Measurements from ENCODE around the gene RASD2. TPM values are rescaled to one million over a fixed set of nuclear protein-coding genes. Genes with fewer than 3 reads are reported as not detected.
A peak's percentile ranks its signal among the peaks of the same experiment; 100 is the strongest.
"Not testable (repeated sequence)": the region's sequence is repeated elsewhere in the genome, so short reads cannot be mapped to it uniquely, and the experiment has no call there.

RASD2 gene, protein sequence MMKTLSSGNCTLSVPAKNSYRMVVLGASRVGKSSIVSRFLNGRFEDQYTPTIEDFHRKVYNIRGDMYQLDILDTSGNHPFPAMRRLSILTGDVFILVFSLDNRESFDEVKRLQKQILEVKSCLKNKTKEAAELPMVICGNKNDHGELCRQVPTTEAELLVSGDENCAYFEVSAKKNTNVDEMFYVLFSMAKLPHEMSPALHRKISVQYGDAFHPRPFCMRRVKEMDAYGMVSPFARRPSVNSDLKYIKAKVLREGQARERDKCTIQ
- 3.6 TPM for total RNA-seq
- long read RNA-seq, partial matches to known transcripts = 2 of 6 reads
- long read RNA-seq, other reads (novel, unspliced or antisense) = 2 of 6 reads

DNA sequence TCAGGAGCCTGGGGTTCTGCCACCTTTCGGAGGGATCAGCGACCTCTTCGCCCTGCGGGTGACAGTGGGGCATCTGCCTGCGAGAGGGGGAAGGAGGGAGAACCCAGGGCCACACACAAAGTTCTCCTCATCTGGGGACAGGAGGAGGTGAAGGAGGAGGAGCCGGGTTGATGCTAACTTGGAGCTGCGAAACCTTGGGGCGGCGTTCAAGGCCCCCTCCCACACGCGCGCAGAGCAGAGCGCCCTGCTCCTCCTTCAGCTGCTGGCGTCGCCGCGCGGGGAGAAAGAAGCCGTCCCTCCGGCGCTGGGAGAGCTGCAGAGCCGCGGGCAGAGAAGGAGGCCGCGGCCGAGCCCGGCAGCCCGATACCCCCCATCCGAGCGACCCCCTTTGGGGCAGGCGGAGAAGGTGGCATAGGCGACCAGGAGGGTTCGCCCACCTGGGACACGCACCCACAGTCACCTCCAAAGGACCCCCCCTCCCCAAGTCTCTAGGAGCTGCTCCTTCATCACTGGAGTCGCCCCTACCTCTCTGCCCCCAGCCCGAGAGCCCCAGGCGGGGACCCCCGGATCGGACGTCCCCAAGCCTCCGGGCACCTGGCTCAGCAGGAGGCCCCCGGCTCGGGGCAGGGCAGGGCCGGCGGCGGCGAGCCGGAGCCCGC lies at the start of gene RASD2:
Gene RASD2 (plus strand): TSS at position 237 of the 659 bp plus-strand sequence. CDS start 5,979 bp downstream, outside the sequence.
- Histone ChIP-seq H3K27me3 (ENCODE audit: low read depth) (peaks cover 30% of the 10 kb centered on the region), H3K36me3 (no peaks in the 10 kb centered on the region), H3K9me3 (no peaks in the 10 kb centered on the region), H3K4me3 (peak within 1 kb of the TSS; percentile 62), H3K4me1 (peaks cover 27% of the 10 kb centered on the region), H3K27ac (peak within 1 kb of the TSS; percentile 46)
- intact Hi-C loops (cut with DNase I) = no loop called here
- TF ChIP-seq CTCF (IDR thresholded peaks at IDR 0.05) = no peak
- DNase-seq (no peak), ATAC-seq (peak; percentile 21 to 40)

DNA sequence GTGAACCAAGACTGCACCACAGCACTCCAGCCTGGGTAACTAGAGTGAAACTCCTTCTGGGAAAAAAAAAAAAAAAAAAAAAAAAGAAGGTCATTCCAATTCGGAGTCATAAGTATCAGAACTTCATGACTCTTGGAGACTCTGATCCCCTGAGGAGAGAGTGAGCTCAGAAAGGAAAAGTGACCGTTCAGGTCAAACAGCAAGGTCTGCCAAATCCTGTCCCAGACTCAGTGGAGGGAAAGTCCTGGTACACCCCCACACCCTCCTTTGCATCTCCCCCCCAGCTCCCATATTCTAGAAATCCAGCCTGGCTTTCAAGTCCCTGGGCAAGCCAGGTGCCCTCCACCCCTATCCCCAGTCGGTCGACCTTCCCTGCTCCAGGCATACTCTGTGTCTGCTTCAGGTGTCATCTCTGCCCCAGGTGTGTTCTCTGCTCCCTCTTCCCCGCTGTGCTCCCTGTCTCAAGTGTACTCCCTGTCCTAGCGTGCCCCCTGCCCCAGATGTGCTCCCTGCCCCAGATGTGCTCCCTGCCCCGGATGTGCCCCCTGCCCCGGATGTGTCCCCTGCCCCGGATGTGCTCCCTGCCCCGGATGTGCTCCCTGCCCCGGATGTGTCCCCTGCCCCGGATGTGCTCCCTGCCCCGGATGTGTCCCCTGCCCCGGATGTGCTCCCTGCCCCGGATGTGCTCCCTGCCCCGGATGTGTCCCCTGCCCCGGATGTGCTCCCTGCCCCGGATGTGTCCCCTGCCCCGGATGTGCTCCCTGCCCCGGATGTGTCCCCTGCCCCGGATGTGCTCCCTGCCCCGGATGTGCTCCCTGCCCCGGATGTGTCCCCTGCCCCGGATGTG lies 49.3 kb upstream of the RASD2 start:
- H3K36me3 ChIP-seq; H3K27ac ChIP-seq; H3K9me3 ChIP-seq; H3K27me3 ChIP-seq (ENCODE audit: low read depth); intact Hi-C loops (cut with DNase I); DNase-seq; ATAC-seq; H3K4me3 ChIP-seq; H3K4me1 ChIP-seq: not testable (repeated sequence)

DNA sequence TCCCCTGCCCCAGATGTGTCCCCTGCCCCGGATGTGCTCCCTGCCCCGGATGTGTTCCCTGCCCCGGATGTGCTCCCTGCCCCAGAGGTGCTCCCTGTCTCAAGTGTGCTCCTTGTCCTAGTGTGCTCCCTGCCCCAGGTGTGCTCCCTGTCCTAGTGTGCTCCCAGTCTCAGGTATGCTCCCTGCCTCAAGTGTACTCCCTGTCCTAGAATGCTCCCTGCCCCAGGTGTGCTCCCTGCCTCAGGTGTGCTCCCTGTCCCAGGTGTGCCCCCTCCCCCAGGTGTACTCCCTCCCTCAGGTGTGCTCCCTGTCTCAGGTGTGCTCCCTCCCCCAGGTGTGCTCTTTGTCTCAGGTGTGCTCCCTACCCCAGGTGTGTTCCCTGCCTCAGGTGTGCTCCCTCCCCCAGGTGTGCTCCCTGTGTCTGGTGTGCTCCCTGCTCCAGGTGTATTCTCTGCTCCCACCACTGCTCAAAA lies 48.7 kb upstream of the RASD2 start:
- Histone ChIP-seq H3K4me3 (no peak overlapping the region), H3K27ac (no peak overlapping the region), H3K27me3 (ENCODE audit: low read depth) (no peaks in the 10 kb centered on the region), H3K4me1 (no peaks in the 10 kb centered on the region), H3K36me3 (no peaks in the 10 kb centered on the region), H3K9me3 (no peaks in the 10 kb centered on the region)
- intact Hi-C loops (cut with DNase I) = no loop called here
- TF ChIP-seq CTCF (IDR thresholded peaks at IDR 0.05) = no peak
- DNase-seq (no peak), ATAC-seq (no peak)

- TF ChIP-seq CTCF (IDR thresholded peaks at IDR 0.05) = no peak
- H3K36me3 ChIP-seq = no peaks in the 10 kb centered on the region
- no peak for DNase-seq
- no peaks in the 10 kb centered on the region for H3K27me3 ChIP-seq (ENCODE audit: low read depth)
- intact Hi-C loops (cut with DNase I) = no loop called here
- H3K9me3 ChIP-seq = no peaks in the 10 kb centered on the region
- no peaks in the 10 kb centered on the region for H3K4me1 ChIP-seq
- H3K4me3 ChIP-seq = no peak overlapping the region
- no peak overlapping the region for H3K27ac ChIP-seq
- ATAC-seq = no peak
These were observed 47.6 kb upstream of the RASD2 start for GRCh38 chr22:35493074-35493473.

DNA sequence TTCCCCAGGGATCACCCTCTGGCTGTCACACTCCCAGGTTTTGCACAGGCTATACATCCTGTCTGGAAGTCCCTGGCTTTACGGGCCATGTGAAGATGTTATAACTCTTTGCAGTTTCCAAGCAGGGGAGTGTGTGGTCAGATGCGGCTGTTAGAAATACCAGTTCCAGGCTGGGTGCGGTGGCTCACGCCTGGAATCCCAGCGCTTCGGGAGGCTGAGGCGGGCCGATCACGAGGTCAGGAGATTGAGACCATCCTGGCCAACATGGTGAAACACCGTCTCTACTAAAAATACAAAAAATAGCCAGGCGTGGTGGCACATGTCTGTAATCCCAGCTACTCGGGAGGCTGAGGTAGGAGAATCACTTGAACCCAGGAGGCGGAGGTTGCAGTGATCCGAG lies 44.9 kb upstream of the RASD2 start:
- H3K27me3 ChIP-seq (ENCODE audit: low read depth); DNase-seq; H3K27ac ChIP-seq; intact Hi-C loops (cut with DNase I); ATAC-seq; H3K9me3 ChIP-seq; H3K4me3 ChIP-seq; H3K36me3 ChIP-seq; H3K4me1 ChIP-seq: not testable (repeated sequence)

- no peak for DNase-seq
- ATAC-seq = no peak
- Histone ChIP-seq H3K27ac (no peak overlapping the region), H3K9me3 (no peaks in the 10 kb centered on the region), H3K4me3 (no peak overlapping the region), H3K4me1 (no peaks in the 10 kb centered on the region), H3K36me3 (no peaks in the 10 kb centered on the region), H3K27me3 (ENCODE audit: low read depth) (no peaks in the 10 kb centered on the region)
- no peak for TF ChIP-seq CTCF (IDR thresholded peaks at IDR 0.05)
- intact Hi-C loops (cut with DNase I) = no loop called here
These were observed 43.8 kb upstream of the RASD2 start for GRCh38 chr22:35496768-35497312.
